Epithelial cell of umbilical artery (primary cell): Measurements from ENCODE around the gene NFKB2. TPM values are rescaled to one million over a fixed set of nuclear protein-coding genes. Genes with fewer than 3 reads are reported as not detected.

Source experiments
- total RNA-seq: library from RNA; depleted of rRNA; stranded (reverse); fragments of >200 nt; gene quantifications from 2 replicates; pipeline ENCODE4 v1.2.3, GENCODE V29; 2014

The NFKB2 gene
- total RNA-seq = 10.4 and 16.7 TPM in 2 replicates

DNA sequence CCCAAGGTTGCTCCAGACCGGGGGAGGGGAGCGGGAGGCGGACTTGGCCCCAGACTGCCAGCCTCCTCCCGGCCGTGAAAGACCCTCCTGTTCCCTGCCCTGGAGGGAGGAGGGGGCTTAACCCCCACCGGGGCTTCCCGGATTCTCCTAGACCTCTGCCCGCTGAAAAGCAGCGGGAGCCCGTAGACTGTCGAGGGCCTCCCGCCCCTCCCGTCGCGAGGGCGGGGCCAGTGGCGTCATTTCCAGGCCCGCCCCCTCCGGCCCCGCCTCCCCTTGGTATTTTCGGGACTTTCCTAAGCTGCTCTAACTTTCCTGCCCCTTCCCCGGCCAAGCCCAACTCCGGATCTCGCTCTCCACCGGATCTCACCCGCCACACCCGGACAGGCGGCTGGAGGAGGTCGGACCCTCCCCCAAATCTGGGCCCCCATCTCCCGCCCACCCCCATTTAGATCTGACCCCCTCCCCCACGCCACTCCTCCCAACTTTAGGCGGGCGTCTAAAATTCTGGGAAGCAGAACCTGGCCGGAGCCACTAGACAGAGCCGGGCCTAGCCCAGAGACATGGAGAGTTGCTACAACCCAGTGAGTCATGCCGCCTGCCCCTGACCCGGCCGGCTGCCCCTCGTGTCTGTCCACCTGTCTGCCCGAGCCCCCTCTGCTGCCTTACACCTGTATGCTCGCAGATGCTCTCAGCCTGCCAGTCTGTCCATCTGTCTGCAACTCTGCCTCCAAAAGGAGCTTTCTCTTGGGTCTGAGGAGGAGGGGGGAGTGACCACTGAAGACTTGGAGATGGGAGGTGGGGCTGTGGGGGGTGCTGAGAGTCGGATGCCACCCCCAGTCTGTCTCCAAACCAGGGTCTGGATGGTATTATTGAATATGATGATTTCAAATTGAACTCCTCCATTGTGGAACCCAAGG is at the start of gene NFKB2:
TSS of gene NFKB2 (plus strand) at position 306 of the 917 bp plus-strand sequence. CDS start at position 561, 255 bp downstream.

DNA sequence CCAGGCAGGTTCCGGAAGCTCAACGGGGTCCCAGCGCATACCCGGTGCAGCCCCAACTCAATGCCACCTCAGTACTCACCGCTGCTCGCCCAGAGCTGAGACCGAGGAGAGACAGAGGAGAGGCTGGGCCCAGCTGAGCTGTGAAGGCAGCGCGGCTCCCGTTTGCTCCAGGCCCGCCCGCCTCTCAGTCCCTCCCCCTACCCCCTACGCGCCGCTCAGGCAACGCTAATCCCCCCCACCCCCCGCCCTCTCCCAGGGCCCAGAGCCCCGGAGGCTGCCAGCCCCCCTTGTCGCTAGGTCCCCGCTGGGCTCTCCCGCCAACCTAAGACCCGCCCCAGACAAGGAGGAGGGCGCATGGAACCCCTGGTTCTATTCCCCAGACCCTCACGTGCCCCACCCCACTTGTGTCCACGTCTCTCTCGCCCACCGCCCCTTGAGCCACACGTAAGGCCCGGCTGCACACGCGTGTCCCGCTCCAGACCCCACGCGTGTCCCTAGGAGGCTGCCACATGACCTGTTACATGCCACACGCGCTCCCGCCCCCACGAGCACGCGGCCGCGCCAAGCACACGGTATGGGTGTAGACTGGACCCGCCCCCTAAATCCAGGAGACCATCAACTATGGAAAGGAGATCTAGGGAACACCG is 23.2 kb downstream of the NFKB2 start, which contains the start of gene PSD:
TSS of gene PSD (minus strand) at position 164 of the 647 bp plus-strand sequence. CDS start 1,747 bp downstream, outside the sequence.

DNA sequence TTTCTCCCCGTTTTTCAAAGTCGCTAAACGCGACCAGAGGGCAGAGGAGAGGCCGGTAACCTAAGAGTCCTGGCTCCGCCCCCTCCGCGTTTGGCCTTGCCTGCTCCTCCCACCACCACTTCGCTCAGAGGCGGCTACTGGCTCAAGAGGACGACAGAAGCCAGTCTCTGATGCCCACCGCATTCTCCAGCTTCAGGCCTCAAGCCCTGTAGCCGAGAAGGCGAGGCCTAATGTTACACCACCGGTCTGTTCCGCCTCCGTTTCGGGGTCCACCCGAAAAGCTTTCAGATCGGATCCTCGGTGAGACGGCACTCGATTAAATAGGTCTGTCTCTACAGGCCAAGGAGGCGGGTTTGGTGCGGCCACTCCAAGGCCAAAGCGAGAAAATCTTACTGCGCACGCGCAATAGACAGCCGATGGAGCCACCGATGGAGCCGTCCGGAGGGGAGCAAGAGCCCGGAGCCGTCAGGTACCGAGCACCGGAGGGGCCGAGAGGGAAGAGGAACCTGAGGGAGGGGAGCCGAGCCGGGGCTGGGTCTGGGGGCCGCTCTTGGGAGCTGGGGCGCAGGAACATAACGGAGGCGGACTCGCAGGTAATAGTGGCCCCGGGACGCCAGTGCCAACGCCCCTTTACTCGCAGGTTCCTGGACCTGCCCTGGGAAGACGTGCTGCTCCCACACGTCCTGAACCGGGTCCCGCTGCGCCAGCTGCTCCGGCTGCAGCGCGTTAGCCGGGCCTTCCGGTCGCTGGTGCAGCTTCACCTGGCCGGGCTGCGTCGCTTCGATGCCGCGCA is 25.4 kb downstream of the NFKB2 start, which contains the start of gene FBXL15:
TSS of gene FBXL15 (plus strand) at position 123 of the 793 bp plus-strand sequence. CDS start at position 417, 294 bp downstream.

DNA sequence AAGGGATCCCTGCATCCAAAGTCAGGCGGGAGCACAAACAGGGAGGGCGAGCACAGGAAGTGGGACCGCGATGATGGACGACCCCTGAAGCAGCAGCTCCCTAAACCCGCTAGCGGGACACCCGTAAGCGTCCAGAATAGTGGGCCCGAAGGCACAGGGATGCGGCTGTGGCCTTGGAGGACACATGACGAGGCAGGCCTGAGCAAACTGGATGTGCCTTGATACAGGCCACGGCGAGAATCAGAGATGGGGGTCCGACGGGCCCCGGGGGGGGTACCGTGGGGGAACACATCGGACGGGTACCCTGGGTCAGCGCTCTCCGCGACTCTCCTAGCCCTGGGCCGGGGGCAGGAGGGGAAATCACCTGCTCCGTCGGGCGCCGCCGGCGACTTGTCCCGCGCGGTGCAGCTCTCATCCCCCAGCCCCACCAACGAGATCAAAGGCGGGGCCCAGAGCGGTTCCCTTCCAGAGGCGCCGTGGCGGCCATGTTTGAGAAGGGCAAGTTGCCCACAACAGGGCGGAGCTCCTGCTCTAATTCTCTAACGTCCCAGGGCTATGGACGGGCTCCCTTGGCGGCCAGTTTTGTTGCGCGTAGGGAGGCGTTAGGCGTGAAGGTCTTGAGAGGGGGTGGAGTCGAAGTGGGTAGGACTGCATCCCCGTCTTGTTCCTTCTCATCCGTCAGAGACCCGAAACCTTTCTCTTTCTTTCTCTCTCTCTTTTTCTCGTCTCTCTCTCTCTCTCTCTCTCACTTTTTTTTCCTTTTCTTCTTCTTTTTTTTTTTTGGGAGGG is 36.9 kb downstream of the NFKB2 start, which contains the start of gene CUEDC2:
TSS of gene CUEDC2 (minus strand) at position 413 of the 789 bp plus-strand sequence. CDS start 7,386 bp downstream, outside the sequence.

DNA sequence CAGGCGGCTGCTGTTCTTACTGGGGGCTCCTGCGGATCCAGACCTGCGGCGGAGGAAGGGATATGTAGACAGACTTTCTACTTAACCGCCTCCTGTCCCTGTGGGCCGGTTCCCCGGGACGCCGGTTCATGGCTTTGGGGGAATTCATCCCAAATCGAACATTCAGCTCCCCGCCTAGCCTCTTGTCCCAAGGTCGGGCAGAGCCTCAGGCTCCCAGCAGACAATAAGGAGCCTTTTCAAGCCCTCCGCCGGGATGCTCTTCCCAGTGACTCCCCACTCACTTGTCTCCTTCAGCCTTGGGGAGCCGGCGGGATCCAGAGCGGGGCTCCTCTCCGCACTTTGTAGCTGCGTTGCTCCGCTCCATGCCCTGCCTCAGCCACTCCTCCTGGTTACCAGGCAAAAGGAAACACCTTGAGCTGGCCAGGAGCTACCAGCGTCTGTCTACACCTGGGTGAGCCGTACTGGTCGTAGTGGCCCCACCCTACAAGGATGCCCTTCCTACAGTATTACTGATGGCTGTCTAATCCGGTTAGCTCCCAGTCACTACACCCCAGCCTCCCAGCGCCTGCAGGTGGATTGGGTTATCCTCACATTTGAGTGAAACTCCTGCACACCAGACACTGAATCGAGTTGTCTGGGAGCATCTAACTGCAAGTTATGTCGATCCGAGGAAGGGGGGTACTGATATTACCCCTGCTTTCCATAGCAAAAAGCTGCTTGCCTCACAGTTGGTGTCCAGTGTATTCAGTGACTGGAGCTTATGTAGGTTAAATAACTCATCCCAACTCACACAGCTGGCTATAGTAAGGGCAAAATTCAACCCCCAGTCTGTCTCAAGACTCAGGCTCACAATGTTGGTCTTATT is 55.8 kb downstream of the NFKB2 start, which contains the start of gene C10orf95:
TSS of gene C10orf95 (minus strand) at position 439 of the 865 bp plus-strand sequence. CDS start 450 bp downstream, outside the sequence.

Other genes with a start within 250 kb of the NFKB2 start
- gene NOLC1, start 243.3 kb upstream of the NFKB2 start, total RNA-seq = 42.9 and 51.5 TPM in 2 replicates
- gene ELOVL3, start 169.4 kb upstream of the NFKB2 start, total RNA-seq = not detected in 2 replicates
- not detected in 2 replicates for gene PITX3, start 154.2 kb upstream of the NFKB2 start, total RNA-seq
- 13.3 and 13.8 TPM in 2 replicates for gene GBF1, start 150.2 kb upstream of the NFKB2 start, total RNA-seq
- under 0.01 and 0.46 TPM in 2 replicates for gene PSD, start 23.1 kb downstream of the NFKB2 start, total RNA-seq
- gene FBXL15, start 25.1 kb downstream of the NFKB2 start, total RNA-seq = 8.7 and 10.7 TPM in 2 replicates
- gene CUEDC2, start 36.9 kb downstream of the NFKB2 start, total RNA-seq = 70.5 and 73.1 TPM in 2 replicates
- gene C10orf95, start 55.8 kb downstream of the NFKB2 start, total RNA-seq = not detected in 2 replicates
- gene ACTR1A, start 107.0 kb downstream of the NFKB2 start, total RNA-seq = 118 and 134 TPM in 2 replicates
- 2.6 and 2.7 TPM in 2 replicates for gene SUFU, start 108.3 kb downstream of the NFKB2 start, total RNA-seq
- gene TRIM8, start 248.8 kb downstream of the NFKB2 start, total RNA-seq = 54.1 and 66.3 TPM in 2 replicates